GM21526 (cell line): ENCODE results near the gene GADD45GIP1.
A peak's percentile ranks its signal among the peaks of the same experiment; 100 is the strongest.
"Not testable (repeated sequence)": the region's sequence is repeated elsewhere in the genome, so short reads cannot be mapped to it uniquely, and the experiment has no call there.

ENCODE experiments used
- ATAC-seq: cut with Tn5 transposase; IDR thresholded peaks from one replicate; pipeline ENCODE4 v1.9.1; 2021; ENCODE audit warnings: moderate library complexity; ENCODE audit not compliant: unreplicated experiment, low FRiP score

The GADD45GIP1 gene

DNA sequence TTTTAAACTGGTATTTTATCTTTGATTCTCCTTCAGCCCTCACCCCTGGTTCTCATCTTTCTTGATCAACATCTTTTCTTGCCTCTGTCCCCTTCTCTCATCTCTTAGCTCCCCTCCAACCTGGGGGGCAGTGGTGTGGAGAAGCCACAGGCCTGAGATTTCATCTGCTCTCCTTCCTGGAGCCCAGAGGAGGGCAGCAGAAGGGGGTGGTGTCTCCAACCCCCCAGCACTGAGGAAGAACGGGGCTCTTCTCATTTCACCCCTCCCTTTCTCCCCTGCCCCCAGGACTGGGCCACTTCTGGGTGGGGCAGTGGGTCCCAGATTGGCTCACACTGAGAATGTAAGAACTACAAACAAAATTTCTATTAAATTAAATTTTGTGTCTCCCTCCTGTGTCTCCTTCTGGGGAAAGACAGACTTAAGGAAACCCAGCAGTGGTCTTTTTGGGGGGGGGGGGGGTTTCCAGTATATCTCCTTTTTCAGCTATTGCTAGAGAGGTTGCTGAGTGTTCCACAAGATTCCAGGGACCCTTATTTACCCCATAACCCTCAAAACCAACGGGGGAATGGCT, 12.8 kb downstream of the GADD45GIP1 start:
- ATAC-seq, result no peak

- ATAC-seq, result no peak
These were observed 13.5 kb downstream of the GADD45GIP1 start for GRCh38 chr19:12943437-12944044.

- ATAC-seq, result no peak
These were observed 16.1 kb downstream of the GADD45GIP1 start for GRCh38 chr19:12940897-12941296.

DNA sequence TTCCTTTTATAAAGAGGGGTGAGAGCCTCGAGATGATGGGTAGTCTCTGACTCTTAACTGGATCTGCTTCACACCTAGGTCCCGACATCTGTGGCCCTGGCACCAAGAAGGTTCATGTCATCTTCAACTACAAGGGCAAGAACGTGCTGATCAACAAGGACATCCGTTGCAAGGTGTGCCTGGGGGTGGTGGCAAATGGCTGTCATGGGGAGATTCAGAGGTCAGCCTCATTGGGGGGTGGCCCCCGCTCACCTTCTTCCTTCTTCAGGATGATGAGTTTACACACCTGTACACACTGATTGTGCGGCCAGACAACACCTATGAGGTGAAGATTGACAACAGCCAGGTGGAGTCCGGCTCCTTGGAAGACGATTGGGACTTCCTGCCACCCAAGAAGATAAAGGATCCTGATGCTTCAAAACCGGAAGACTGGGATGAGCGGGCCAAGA, 17.0 kb downstream of the GADD45GIP1 start:
- ATAC-seq, result no peak

- ATAC-seq, result no peak
These were observed 18.0 kb downstream of the GADD45GIP1 start for GRCh38 chr19:12938779-12939601.

- peak; percentile 70 for ATAC-seq
These were observed 18.9 kb downstream of the GADD45GIP1 start, which contains the start of gene CALR for GRCh38 chr19:12937927-12938778. TSS of gene CALR (plus strand) at chr19:12938609. CDS start at chr19:12938680, 71 bp downstream.

GRCh38 chr19:12937093-12937926, 19.7 kb downstream of the GADD45GIP1 start:
- no peak for ATAC-seq

GRCh38 chr19:12936582-12936981, 20.4 kb downstream of the GADD45GIP1 start:
- ATAC-seq, result no peak

GRCh38 chr19:12935071-12935470, 22.0 kb downstream of the GADD45GIP1 start:
- ATAC-seq, result no peak

DNA sequence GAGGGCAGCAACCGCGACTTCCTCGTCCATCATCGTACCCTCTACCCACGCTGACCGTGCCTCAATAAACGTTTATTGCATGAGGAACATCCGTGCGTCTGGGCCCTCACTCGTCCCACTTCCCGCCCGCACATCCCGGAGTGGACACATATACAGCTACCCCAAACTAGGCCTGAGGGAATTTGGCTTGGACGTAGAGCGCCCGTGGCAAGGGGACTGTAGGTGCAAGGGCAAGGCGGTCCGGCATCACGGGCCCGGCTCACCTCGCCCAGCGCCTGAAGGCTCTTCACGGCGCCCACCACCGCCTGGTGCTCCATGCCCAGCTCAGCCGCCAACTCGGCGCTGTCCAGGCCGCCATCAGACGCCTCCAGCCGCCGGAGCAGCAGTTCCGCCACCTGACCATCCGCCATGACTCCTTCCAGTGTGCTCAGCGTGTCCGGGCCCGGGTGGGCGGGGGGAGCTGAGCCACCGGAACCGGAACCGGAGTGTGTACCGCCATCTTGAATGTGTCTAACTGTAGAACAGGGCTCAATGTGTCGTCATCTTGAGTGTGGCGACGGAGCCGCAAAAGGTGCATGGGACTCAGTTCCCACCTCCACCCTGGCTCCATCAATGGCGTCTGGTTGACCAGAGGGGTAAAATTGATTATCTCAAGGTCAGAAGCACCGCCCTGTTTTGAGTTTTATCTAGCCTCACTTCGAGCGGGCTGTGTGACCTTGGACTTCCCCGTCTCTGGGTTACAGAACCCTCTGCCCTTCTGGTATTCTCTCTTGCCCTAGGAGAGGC, 23.5 kb downstream of the GADD45GIP1 start, which contains the start of gene FARSA:
TSS of gene FARSA (minus strand) at position 425 of the 786 bp plus-strand sequence. CDS start at position 410, 15 bp downstream.
- peak; percentile 38 for ATAC-seq

DNA sequence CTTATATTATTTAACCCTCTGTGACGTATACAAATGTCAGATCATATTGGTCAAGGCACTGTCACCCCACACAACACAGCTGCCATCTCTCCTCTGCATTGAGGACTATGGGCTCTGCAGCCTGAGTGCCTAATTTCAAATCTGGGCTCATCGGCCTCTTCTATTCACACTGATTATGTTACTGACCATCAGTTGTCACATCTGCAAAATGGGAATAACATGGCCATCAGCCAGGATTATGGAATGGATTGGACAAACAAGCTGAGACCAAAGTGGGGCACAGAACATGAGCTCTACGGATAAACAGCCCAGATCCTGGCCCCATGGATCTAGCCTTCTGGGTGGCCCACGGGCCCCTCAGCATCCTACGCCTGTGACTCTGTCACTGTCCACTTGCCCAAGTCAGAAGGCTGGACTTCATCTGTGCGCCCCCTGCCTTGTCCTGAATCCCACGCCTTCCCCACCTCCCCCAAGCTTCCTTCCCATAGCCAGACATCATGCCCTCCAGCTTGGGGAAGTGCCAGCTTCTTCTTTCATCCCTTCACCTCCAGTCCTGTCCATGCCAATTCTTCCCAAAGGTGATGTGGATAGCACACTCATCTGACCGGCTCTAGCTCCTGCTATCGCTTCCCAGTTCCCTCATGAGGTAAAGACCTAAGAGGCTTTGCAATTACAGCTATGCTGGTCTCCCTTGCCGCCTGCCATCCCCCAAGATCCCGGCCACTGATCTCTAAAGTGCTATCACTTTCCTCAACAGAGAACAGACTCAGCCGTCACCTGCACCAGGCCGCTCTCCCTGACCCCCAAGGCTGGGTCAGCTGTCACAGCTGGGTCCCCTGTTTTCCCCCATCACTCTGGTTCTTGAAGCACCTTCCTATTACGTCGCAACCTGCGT, 24.4 kb downstream of the GADD45GIP1 start:
- no peak for ATAC-seq

DNA sequence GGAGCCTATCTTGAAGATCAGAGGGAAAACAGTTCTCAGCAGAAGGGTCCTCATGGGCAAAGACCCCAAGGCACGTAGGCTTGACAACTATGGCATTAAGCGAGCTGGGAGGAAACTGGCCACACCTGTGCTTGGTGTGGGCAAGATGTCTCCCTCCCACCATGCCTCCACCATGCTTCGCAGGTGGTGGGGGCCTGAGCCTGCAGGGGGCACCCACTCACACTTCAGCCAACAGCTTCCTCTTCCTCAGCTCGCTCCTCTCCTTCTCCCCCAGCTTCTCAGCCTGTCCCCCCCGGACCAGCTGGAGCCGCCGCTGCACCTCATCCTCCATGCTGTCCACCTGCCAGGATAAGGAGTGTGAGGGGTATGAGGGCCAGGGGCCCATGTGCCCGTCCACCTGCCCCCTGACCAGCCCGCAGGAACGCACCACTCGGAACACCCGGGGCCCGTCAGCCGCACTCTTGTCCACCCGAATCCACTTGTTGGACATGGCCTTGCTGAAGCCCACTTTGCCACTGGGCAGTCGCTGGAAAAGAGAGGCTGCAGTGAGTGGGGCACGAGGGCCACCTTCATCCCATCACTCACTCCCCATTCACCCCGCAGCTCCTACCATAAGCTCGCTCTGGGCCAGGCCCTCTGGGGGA, 26.9 kb downstream of the GADD45GIP1 start:
- ATAC-seq, result no peak

- no peak for ATAC-seq
These were observed 32.3 kb downstream of the GADD45GIP1 start for GRCh38 chr19:12924621-12925310.

DNA sequence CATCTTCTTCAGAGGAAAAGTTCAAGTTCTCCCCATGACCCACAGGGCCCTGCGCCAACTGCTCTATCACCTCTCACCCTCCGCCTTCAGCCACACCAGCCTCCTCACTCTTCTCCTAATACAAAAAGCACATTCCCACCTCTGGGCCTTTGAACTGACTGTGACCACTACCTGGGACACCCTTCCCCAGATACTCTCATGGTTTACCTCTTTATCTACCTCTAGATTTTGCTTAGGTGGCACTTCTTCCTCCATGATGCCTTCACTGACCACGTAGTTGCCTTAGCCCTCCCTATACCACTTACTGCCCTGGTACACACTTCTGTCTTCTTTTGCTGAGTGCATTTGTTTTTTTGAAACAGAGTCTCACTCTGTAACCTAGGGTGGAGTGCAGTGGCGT, 34.1 kb downstream of the GADD45GIP1 start:
- ATAC-seq, result no peak

DNA sequence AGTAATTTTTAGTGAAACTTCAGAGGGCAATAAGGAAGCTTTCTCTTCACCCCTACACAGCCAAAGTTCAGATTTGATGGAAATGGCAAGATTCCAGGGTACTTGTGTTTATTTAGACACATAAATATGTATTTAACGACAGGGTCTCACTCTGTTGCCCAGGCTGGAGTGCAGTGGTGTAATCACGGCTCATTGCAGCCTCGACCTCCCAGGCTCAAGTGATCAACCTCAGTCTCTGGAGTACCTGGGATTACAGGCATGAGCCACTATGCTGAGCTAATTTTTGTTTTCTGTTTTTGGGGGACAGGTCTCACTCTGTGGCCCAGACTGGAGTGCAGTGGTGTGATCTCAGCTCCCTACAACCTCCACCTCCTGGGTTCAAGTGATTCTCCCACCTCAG, 36.0 kb downstream of the GADD45GIP1 start:
- no peak for ATAC-seq

GRCh38 chr19:12918253-12918652, 38.8 kb downstream of the GADD45GIP1 start:
- no peak for ATAC-seq

DNA sequence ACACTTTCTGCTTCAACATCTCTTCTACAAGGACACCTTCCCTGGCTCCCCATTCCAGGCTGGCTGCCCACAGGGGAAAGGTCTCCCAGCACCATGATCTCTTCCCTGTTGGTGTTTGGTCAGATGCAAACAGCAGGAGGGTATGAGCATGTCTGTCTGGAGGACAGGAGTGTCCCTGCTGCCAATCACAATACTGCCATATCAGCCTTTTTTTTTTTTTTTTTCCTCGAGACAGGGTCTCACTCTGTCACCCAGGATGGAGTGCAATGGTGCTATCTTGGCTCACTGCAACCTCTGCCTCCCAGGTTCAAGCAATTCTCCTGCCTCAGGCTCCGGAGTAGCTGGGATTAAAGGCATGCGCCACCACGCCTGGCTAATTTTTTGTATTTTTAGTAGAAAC, 41.2 kb downstream of the GADD45GIP1 start:
- not testable (repeated sequence) for ATAC-seq
